Measurements from ENCODE around the gene BMS1.
"Not testable (repeated sequence)": the region's sequence is repeated elsewhere in the genome, so short reads cannot be mapped to it uniquely, and the experiment has no call there.

BMS1 gene, protein sequence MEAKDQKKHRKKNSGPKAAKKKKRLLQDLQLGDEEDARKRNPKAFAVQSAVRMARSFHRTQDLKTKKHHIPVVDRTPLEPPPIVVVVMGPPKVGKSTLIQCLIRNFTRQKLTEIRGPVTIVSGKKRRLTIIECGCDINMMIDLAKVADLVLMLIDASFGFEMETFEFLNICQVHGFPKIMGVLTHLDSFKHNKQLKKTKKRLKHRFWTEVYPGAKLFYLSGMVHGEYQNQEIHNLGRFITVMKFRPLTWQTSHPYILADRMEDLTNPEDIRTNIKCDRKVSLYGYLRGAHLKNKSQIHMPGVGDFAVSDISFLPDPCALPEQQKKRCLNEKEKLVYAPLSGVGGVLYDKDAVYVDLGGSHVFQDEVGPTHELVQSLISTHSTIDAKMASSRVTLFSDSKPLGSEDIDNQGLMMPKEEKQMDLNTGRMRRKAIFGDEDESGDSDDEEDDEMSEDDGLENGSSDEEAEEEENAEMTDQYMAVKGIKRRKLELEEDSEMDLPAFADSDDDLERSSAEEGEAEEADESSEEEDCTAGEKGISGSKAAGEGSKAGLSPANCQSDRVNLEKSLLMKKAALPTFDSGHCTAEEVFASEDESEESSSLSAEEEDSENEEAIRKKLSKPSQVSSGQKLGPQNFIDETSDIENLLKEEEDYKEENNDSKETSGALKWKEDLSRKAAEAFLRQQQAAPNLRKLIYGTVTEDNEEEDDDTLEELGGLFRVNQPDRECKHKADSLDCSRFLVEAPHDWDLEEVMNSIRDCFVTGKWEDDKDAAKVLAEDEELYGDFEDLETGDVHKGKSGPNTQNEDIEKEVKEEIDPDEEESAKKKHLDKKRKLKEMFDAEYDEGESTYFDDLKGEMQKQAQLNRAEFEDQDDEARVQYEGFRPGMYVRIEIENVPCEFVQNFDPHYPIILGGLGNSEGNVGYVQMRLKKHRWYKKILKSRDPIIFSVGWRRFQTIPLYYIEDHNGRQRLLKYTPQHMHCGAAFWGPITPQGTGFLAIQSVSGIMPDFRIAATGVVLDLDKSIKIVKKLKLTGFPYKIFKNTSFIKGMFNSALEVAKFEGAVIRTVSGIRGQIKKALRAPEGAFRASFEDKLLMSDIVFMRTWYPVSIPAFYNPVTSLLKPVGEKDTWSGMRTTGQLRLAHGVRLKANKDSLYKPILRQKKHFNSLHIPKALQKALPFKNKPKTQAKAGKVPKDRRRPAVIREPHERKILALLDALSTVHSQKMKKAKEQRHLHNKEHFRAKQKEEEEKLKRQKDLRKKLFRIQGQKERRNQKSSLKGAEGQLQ

GRCh38 chr10:42782446-42783180, at the start of gene BMS1:
Gene BMS1, plus strand, starts transcription at chr10:42782795. Its CDS starts 1,600 bp downstream, at chr10:42784395.
- peak; percentile 71 for DNase-seq

DNA sequence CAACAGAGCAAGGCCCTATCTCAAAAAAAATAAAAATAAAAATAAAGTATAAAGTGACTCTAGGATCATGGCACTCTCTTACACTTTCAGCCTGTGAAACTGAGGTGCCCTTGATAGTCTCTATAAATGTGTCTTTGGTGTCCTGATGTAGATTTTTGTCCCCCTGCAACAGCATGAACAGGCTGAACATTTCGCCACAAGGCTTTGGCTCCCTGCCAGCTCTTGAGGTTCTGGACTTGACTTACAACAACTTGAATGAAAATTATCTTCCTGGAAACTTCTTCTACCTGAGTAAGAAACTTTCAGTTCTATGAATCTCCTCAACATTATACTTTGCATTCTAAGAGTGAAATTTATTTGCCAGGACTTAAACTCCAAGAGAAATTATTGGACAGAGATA, 48.1 kb upstream of the BMS1 start:
- DNase-seq: no peak

DNA sequence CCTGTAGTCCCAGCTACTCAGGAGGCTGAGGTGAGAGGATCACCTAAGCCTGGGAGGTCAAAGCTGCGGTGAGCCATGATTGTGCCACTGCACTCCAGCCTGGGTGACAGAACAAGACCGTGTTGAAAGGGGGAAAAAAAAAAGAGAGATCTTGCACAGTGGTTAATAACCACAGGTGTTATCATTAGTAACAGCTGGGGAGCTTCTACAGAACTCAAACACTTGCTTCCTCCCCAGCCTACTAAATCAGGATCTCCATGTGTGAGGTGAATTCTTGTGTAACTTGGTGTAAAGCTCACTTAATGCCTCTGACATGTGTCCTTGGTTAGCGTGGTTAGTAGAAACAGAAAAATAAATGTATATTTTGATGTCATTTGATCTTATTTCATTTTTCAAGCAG, 43.9 kb upstream of the BMS1 start:
- no peak for DNase-seq

GRCh38 chr10:42741536-42741935, 41.1 kb upstream of the BMS1 start:
- not testable (repeated sequence) for DNase-seq

GRCh38 chr10:42743697-42744096, 38.9 kb upstream of the BMS1 start:
- no peak for DNase-seq

DNA sequence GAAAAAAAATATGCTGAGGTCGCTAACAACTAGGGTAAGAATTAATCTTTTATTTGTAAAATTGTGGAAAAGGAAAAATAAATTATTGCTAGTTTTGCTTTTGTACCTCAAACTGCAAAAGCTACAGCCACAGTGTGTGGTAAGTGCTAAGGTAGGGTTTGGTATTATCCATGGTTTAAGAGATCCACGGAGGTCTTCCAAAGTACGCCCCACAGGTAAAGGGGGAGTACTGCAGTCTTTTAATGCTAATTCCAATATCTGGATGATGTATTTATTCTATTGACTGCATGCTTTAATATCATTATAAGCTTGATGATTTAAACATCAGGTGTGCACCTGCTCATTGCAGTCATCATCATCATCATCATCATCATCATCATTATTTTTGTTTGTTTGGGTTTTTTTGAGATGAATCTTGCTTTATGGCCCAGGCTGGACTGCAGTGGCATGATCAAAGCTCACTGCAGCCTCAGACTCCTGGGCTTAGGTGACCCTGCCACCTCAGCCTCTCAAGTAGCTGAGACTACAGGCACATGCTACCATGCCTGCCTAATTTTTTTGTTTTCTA, 38.4 kb upstream of the BMS1 start:
- no peak for DNase-seq

DNA sequence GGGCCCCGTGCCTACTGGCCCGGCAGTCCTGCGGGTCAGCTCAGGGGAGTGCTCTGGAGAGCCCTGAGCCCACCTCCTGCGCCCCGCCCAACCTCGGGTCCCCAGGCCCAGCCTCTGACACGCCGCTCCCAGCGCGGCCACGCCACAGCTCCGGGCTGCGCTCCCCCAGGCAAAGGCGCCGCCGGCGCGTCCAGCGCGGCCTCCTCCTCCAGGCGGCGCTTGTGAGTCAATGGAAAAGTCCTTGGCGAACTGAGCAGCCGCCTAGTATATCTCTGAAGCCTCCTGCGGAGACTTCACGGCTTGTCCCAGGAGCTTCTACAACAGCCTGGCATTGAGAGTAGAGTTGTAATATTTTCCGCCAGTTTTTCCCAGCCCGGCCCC, 29.5 kb upstream of the BMS1 start:
- DNase-seq: peak; percentile 33

- DNase-seq: no peak
These were observed 29.0 kb upstream of the BMS1 start for GRCh38 chr10:42753507-42754154.

DNA sequence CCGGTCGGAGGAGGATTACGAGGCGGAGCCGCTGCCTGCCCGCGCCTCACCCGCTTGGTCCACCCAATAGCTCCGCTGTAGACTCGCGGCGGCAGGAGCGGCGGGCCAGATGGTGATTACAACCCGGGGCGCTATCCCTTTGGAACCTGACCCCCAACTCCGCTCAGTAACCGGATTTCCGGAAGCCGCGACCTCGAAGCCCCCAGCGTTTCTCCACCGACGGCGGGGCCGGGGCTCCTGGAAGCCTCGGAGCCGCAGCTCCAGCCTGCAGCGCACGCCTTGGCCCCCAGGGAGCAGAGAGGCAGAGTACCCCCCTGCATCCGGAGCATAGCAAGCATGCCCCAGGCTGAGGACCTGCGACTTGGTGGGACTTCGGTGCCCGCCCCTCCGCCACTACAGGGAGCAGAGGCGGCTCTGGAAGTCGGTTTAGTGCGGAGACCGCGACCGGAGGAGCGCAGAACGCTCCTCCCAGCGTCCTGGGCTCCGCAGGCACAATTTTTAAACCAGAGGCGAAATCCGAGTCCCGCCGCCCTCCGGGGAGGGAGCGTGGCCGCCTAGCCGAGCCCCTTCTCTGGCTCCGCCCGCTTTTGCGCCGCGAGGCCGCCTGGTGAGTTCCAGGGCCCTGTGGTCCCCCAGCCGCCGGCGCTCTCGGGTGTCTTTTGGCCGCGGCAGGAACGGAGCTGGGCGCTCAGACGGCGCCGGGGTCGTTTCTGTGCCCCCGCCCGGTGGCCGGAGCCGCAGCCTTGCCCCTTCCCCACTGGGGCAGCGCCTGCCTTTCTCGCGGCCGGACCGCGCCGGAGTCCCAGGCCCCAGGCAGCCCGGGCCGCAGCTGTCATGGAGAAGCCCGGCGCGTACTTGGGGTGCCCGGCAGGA, 28.2 kb upstream of the BMS1 start:
- no peak for DNase-seq

GRCh38 chr10:42755028-42755451, 27.6 kb upstream of the BMS1 start:
- DNase-seq: no peak

DNA sequence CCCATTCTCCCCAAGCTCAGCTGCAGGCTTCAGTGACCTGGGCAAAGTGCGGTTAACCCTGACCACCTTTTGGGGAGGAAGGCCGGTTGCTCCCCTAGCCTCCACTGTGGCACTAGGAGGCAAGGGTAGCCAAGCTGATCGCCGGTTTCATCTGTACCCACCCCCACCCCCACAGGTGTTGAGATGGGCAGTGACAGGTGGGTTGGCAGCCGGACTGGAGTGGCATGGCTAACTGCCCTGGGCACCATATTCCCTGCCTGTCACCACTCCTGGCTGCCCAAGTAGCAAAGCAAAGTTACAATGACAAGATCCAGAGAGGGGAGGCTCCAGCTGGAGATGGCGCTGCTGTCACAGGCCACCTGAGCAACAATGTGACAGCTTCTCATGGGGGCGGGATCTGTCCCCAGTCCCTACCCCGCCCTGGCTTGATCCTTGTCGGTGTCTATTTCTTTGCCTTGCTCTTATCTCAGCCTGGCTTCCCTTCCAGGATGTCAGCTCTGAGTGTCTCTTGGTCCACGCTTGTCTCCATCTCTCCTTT, 27.0 kb upstream of the BMS1 start:
- no peak for DNase-seq

DNA sequence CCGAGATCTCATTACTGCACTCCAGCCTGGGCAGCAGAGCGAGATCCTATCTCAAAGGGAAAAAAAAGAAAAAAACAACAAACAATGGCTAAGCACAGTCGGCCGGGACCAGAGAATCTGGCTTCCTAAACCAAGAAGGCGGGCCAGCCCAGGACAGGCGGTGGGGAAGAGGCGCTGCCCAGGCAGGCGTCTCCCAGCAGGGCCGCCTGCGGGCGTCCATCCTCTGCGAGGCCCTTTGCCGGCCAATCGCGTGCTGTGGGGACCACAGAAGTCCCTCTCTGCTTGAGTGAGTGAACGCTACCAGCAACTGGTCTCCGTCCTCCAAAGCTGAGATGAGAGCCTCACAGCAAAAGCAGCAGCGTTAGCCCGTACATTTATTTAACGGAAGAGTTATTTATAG, 14.7 kb upstream of the BMS1 start:
- DNase-seq: no peak

GRCh38 chr10:42768581-42769152, 13.9 kb upstream of the BMS1 start:
- DNase-seq: no peak

DNA sequence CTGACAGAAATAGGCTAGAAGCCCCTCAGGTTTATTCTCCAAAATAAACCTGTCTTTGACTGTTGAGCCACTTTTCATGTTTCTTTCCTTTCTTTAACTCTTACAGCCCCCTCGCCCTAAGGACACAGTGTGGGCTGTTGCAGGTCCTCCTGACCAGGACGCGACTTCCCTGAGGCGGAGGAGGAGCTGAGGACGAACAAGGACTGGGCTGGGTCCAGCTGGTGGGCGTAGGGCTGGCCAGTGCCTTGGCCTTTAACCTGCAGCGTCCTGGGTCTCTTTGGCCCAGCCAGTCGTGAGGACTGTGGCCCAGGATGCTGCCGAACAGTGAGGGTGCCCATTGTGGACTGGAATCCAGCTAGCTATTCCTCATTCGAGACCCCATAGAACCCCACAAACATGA, 13.4 kb upstream of the BMS1 start:
- no peak for DNase-seq

DNA sequence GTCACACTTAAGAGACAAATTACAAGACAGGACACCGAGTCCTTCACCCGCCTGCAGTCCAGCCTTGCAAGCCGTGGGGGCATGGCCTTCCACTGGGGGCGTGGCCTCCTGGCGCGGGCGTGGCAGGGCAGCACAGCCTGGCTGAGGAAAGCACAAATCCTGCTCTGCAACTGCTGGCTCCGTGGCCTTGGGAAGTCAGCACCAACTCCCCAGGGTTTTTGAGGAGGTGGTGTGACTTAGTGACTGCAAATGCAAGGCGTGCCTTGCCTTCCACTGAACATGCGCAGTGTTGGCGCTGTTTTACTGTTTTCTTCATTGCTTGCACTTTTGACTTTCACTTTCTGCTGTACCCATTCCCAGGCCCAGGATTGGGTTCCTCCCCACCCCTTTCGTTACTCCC, 12.9 kb upstream of the BMS1 start:
- no peak for DNase-seq

GRCh38 chr10:42776681-42777080, 5.9 kb upstream of the BMS1 start:
- DNase-seq: no peak

DNA sequence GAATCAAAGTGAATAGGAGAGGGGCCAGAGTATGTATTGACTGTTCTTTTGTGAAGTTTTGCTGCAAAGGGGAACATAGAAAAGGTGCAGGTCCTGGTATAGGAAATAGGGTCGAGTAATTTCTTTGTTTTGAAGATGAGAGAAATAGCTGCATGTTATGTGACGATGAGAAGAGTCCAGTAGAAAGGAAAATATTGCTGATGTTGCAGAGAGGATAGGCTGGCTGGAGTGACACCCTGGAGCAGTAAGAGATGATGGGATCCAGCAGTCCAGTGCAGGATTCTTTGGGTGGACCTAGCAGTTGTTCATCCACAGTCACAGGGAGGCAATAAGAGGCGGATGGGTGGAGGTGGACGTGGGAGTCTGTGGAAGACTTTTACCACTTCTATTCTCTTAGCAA, 2.1 kb upstream of the BMS1 start:
- DNase-seq: no peak

DNA sequence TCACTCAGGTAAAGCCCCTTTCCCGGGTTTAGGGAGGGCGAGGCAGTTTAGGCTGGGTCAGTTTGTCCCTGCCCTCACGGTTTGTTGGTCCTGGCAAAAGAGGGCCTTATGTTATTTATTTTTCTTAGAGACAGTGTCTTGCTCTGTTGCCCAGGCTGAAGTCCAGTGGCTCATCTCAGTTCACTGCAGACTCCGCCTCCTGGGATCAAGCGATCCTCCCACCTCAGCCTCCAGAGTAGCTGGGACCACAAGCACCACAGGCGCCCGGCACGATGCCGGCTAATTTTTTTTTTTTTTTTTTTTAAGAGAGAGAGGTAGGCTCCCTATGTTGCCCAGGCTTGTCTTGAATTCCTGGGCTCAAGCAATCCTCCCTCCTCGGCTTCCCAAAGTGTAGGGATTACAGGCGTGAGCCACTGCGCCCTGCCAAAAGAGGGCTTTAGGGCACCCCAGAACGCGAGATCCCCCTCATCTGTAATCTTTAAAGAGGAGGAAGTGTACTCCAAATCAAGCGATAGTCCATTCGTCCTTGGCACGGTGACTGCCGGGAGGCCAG, 626 bp upstream of the BMS1 start:
- DNase-seq: no peak

GRCh38 chr10:42783181-42783549, 570 bp downstream of the BMS1 start:
- no peak for DNase-seq

- DNase-seq: no peak
These were observed 3.2 kb downstream of the BMS1 start for GRCh38 chr10:42785759-42786158.

Measured in GOT3 (cell line).